Measurements from ENCODE around the gene ZDHHC5. TPM values are rescaled to one million over a fixed set of nuclear protein-coding genes. Genes with fewer than 3 reads are reported as not detected.

Gene ZDHHC5
- total RNA-seq, 2 donors from 2014 or later: 58.2 to 79.9 TPM

Other genes starting within 250 kb of the ZDHHC5 start
- gene SLC43A3, start 241.0 kb upstream of the ZDHHC5 start, total RNA-seq: 100 to 1,000 TPM; 346 to 386 TPM
- under 1 TPM; 0.22 to 0.82 TPM for gene RTN4RL2, start 207.6 kb upstream of the ZDHHC5 start, total RNA-seq
- gene SLC43A1, start 152.4 kb upstream of the ZDHHC5 start, total RNA-seq: 10 to 100 TPM in 1 of 2 donors, 1 to 10 TPM in 1; 9.1 to 20.0 TPM
- 100 to 1,000 TPM in 1 of 2 donors, 10 to 100 TPM in 1; 56.4 to 125 TPM for gene TIMM10, start 137.4 kb upstream of the ZDHHC5 start, total RNA-seq
- not detected for gene SMTNL1, start 130.5 kb upstream of the ZDHHC5 start, total RNA-seq
- gene UBE2L6, start 100.4 kb upstream of the ZDHHC5 start, total RNA-seq: 100 to 1,000 TPM in 1 of 2 donors, 10 to 100 TPM in 1; 69.2 to 110 TPM
- gene SERPING1, start 70.4 kb upstream of the ZDHHC5 start, total RNA-seq: not detected
- 1 to 10 TPM in 1 of 2 donors, not detected in 1; 1.5 TPM for gene YPEL4, start 18.2 kb upstream of the ZDHHC5 start, total RNA-seq
- gene CLP1, start 10.4 kb upstream of the ZDHHC5 start, total RNA-seq: 10 to 100 TPM; 16.6 to 24.1 TPM
- 10 to 100 TPM; 10.9 to 12.3 TPM for gene MED19, start 44.1 kb downstream of the ZDHHC5 start, total RNA-seq
- gene TMX2, start 44.5 kb downstream of the ZDHHC5 start, total RNA-seq: 10 to 100 TPM; 40.3 to 75.7 TPM
- gene SELENOH, start 73.4 kb downstream of the ZDHHC5 start, total RNA-seq: 100 to 1,000 TPM; 149 to 175 TPM
- not detected for gene BTBD18, start 83.7 kb downstream of the ZDHHC5 start, total RNA-seq
- gene CTNND1, start 93.7 kb downstream of the ZDHHC5 start, total RNA-seq: 10 to 100 TPM in 1 of 2 donors, 1 to 10 TPM in 1; 4.6 to 12.5 TPM

Measured in activated T-helper 17 cell treated with anti-CD3 and anti-CD28 coated beads, Interleukin-2, amount 50 U/mL, for 72 hours (primary cell).